HG03565 (cell line): Measurements from ENCODE around the gene KCNK5.

Experiments used
- ATAC-seq: cut with Tn5 transposase; IDR thresholded peaks from one replicate; pipeline ENCODE4 v1.9.1; 2021; ENCODE audit warnings: mild to moderate bottlenecking, moderate library complexity; ENCODE audit not compliant: unreplicated experiment

KCNK5 gene

DNA sequence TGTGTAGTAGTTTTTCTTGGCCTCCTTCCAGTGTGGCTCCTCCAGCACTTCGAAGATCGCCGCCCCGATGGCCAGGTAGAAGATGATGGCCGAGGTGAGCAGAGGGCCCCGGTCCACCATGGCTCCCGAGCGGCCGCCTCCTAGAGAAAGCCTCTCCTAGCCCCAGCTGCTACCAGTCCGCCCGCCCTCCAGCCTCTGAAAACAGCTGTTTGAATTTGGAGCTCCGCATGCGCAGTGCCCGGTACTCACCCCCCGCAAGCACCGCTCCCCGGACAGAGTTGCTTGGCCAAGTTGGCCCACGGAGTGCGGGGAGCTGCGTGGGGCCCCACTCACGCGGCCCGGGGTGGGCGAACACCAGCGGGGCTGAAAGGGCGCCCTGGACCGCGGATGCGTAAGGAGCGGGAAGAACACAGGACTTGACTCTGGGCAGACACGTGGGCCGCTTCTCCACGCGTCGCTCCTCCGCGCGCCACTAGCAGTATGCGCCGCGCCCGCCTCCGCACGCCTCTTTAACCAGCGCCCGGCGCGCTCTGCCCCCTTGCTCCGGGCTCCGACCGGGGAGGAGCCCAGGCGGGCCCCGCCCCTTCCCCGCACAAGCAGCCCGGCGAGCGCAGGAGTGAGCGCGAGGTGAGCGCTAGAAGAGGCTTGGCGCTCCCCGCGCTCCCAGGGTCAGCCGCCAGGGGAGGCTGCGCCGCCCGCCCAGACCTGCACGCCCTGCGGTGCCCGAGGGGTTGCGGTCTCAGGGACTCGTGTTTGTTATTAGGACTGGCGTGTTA, at the start of gene KCNK5:
KCNK5 (minus strand) TSS at position 484 of the 776 bp plus-strand sequence; CDS start at position 120, 364 bp downstream.
- peak; percentile 77 for ATAC-seq

GRCh38 chr6:39276379-39276995, 47.2 kb upstream of the KCNK5 start:
- no peak for ATAC-seq

DNA sequence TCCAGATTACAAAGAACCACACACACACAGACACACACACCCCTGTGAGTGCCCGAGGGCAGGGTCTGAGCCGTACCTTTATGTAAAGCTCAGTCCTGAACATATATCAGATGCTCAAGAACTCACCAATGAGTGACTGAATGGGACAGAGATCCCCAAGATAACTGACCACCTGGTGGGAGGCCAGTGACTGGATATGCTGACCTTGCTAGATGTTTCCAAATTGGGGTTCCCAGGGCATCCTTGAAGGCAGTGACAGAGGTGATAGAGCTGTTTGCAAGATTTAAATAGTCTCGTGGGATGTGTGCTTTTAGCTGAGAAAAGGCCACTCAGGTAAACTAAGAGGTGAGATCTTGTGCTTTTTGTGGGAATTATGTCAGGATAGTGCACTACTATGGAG, 45.6 kb upstream of the KCNK5 start:
- ATAC-seq = no peak

GRCh38 chr6:39274471-39274870, 45.2 kb upstream of the KCNK5 start:
- ATAC-seq = no peak

GRCh38 chr6:39273406-39273821, 44.1 kb upstream of the KCNK5 start:
- ATAC-seq = no peak

GRCh38 chr6:39269961-39270360, 40.7 kb upstream of the KCNK5 start:
- no peak for ATAC-seq

DNA sequence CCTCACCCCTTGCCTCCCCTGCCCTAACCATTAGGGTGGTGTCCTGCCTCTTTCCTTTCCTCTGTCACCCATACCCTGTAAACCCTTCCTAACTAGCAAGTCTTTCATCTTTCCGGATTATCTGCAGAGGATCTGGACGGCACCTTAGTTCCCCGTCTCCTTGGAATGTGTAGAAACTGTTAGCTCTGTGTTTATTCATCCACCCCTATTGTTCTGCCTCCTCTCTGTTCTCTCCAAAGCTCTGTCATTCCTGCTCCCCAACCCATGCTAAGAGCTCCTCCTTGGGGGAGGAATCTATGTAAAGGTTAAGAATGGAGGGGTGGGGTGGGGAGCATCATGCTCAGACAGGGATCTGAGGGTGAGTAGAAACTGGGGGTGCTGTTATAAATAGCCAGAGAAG, 39.4 kb upstream of the KCNK5 start:
- ATAC-seq = no peak

- no peak for ATAC-seq
These were observed 38.9 kb upstream of the KCNK5 start for GRCh38 chr6:39268171-39268570.

GRCh38 chr6:39266782-39267355, 37.6 kb upstream of the KCNK5 start:
- ATAC-seq = no peak

- no peak for ATAC-seq
These were observed 37.1 kb upstream of the KCNK5 start for GRCh38 chr6:39266375-39266774.

- ATAC-seq = no peak
These were observed 34.2 kb upstream of the KCNK5 start for GRCh38 chr6:39263303-39264037.

DNA sequence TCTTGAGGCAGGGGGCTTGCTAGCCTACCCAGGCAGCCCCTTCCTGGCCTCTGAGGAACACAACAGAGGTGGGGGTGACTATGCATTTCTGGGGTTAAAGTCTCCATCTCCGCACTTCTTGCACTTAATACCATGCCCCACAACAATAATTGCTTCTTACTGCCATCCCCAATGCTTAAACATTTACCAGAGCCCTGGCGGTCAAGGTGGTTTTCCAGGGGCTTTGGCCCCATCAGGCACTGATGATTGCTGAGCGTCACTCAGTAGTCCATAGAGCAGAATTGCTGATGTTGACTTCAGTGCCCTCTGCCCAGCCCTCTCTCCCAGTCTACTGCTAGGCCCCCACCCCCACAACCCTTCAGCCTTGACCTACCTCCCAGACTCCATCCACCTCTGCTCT, 32.5 kb upstream of the KCNK5 start:
- no peak for ATAC-seq

- no peak for ATAC-seq
These were observed 31.7 kb upstream of the KCNK5 start for GRCh38 chr6:39260953-39261352.

DNA sequence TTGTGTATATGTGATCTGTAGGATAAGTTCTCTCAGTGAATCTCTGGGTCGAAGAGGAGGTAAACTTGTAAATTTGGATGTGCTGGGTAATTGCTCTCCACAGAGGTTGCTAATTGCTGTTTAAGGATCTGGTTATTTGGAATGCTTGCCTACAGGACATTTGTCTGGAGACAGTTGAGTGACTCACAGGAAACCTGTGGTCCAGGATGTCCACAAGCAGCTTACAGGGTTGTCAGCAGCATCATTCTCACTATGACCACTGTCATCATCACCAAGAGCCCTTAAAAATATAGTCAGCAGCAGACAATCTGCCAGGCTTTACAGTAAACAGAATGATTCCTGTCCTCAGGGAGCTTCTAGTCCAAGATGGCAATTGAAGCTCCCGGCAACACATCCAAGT, 31.2 kb upstream of the KCNK5 start:
- no peak for ATAC-seq

- no peak for ATAC-seq
These were observed 27.1 kb upstream of the KCNK5 start for GRCh38 chr6:39256294-39256940.

DNA sequence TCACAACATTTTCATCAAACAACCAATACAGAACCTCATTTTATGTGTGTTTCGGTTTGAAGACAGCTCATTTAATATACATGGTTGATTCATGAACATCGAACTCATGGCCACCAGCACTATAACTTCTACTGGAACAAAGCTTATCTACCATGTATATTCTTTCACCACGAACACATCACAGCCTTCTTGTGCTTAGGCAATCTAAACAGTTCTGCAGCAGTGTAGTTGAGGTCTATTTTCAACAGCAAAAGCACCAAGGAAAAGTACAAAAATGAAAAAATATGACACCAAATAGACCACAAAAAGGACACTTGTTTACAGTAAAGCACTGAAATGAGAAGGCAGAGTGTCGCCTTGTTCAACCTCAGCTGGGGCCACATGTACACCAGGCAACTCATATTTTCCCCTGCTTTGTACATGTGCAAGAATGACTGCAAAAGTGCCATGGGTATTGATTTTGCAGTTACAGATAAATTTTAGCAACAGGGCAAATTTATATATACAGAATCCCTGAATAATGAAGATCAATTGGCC, 25.8 kb upstream of the KCNK5 start:
- no peak for ATAC-seq

- no peak for ATAC-seq
These were observed 22.1 kb upstream of the KCNK5 start for GRCh38 chr6:39251406-39251805.

GRCh38 chr6:39250507-39250906, 21.2 kb upstream of the KCNK5 start:
- no peak for ATAC-seq

DNA sequence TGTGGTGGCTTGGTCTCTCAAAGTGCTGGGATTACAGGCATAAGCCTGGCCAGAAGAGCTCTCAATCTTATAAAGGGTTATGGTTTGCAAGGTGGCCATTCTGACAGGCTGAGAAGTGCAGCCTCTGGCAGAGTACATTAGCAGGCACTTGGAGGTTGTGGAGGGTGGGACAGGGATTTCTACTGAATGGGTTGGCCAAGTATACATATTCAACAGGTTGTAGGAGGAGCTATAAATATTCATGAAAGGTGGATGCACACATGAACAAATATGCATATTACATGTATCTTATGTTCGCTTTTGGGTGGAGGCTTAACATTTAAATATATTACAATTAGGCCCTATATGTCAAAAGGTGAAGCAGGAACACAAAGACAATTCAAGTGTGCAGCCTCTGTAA, 20.0 kb upstream of the KCNK5 start:
- no peak for ATAC-seq

DNA sequence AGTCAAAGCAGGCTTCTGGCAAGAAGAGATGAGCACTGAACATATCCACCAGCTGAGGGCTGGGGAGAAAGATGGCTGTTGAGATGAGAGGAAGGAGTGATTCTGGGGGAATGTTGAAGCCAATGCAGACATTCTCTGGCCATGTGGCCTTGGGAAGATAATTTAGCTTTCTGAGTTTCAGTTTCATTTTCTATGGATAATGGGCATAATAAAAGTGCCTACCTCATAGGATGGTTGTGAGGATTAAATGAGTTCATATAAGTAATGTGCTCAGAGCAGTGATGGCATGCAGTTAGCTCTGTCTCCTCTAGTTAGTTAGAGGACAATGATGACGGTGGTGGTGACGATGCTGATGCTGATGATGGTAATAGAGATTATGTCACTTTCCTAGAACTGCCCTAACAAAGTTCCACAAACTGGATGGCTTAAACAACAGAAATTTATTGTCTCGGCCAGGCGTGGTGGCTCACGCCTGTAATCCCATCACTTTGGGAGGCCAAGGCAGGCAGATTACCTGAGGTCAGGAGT, 18.5 kb upstream of the KCNK5 start:
- ATAC-seq = no peak

DNA sequence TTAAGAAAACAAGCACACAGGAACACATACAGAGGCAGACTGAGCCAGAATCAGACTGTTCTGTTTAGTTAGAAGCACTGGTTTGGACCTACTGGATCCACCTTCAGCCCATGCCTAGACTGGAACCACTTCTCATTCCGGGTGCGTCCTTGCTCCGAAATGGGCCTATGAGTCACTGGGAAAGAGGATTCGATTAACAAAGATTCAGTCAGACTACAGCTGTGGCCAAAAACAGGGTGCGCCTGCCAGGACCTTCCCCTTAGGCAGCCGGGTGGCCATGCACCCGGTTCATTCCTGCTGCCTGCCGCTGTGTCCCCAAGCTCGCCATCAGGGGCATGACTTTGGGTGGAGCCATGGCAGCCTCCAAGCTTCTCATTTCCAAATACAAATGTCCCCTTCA, 14.5 kb upstream of the KCNK5 start:
- no peak for ATAC-seq
